ENCODE measurements around the gene S100A1.

S100A1 gene

DNA sequence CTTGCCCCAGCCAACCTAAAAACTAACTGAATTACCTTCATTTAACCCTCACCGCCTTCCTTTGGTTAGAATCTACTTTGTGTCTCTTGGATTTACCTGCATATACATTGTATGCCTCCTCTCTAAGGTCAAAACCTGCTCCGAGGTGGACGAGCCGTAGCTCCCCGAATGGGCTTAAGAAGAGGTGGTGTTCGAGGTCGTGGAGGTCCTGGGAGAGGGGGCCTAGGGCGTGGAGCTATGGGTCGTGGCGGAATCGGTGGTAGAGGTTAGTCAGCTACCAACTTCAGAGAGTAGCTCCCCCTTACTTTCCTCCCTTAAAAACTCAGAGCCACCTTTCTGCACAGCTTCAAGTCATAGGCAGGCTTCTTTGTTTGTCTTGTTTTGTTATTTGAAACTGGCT, 14.9 kb downstream of the S100A1 start:
- TF ChIP-seq EZH2phosphoT487 (IDR thresholded peaks at IDR 0.05; ENCODE audit: borderline replicate concordance) = no peak
- TF ChIP-seq, protein P1, sequence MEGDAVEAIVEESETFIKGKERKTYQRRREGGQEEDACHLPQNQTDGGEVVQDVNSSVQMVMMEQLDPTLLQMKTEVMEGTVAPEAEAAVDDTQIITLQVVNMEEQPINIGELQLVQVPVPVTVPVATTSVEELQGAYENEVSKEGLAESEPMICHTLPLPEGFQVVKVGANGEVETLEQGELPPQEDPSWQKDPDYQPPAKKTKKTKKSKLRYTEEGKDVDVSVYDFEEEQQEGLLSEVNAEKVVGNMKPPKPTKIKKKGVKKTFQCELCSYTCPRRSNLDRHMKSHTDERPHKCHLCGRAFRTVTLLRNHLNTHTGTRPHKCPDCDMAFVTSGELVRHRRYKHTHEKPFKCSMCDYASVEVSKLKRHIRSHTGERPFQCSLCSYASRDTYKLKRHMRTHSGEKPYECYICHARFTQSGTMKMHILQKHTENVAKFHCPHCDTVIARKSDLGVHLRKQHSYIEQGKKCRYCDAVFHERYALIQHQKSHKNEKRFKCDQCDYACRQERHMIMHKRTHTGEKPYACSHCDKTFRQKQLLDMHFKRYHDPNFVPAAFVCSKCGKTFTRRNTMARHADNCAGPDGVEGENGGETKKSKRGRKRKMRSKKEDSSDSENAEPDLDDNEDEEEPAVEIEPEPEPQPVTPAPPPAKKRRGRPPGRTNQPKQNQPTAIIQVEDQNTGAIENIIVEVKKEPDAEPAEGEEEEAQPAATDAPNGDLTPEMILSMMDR (conservative IDR thresholded peaks at IDR 0.05; ENCODE audit: low read length) = no peak
- Histone ChIP-seq H3F3A (ENCODE audit: low read depth) (no peaks in the 10 kb centered on the region), H3K36me3 (ENCODE audit: insufficient read depth, low read length) (peaks cover 85% of the 10 kb centered on the region), H2AFZ (ENCODE audit: low read length) (no peak overlapping the region), H3K9me2 (replicated peaks; ENCODE audit: low read depth, low read length) (no peaks in the 10 kb centered on the region), H3K9me3 (ENCODE audit: insufficient read depth, low read depth, low read length) (no peaks in the 10 kb centered on the region), H3K4me2 (ENCODE audit: low read depth, low read length, poor library complexity, severe bottlenecking) (peak overlapping the region; percentile 43), H3K79me2 (ENCODE audit: insufficient read depth, low read length) (peaks cover 63% of the 10 kb centered on the region), H4K20me1 (ENCODE audit: insufficient read depth, low read length, poor library complexity, severe bottlenecking) (peaks cover 37% of the 10 kb centered on the region), H3K27me3 (ENCODE audit: insufficient read depth, low read length, poor library complexity, severe bottlenecking) (no peaks in the 10 kb centered on the region), H3K9ac (ENCODE audit: low read depth, low read length, poor library complexity, severe bottlenecking) (peak overlapping the region; percentile 44), H3K4me3 (ENCODE audit: low read length, poor library complexity, severe bottlenecking) (no peak overlapping the region), H3K4me1 (ENCODE audit: insufficient read depth, low read length, poor library complexity, severe bottlenecking) (peaks cover 26% of the 10 kb centered on the region)

DNA sequence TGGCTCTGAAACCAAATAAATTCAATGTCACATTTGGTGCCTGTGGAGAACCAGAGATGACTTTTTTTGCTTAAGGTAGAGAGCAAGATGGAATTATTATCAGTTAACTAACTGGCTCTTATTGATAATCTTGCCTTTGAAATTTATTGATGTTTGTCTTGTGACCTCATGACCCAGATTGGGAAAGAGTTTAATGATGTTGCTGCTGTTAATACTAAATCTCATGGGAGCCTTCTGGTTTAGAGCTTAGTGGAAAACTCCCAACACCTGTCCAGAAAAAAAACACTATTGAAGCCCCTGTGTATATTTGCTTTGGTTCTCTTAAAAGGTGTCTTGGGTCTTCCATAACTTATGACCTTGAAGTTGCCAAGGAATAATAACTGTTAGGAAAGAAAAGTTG, 15.6 kb downstream of the S100A1 start:
- H3K9ac ChIP-seq (ENCODE audit: low read depth, low read length, poor library complexity, severe bottlenecking) = peak overlapping the region; percentile 44
- peaks cover 78% of the 10 kb centered on the region for H3K36me3 ChIP-seq (ENCODE audit: insufficient read depth, low read length)
- H3K9me3 ChIP-seq (ENCODE audit: insufficient read depth, low read depth, low read length) = no peaks in the 10 kb centered on the region
- H4K20me1 ChIP-seq (ENCODE audit: insufficient read depth, low read length, poor library complexity, severe bottlenecking) = peaks cover 31% of the 10 kb centered on the region
- H2AFZ ChIP-seq (ENCODE audit: low read length) = no peak overlapping the region
- no peaks in the 10 kb centered on the region for H3F3A ChIP-seq (ENCODE audit: low read depth)
- H3K9me2 ChIP-seq (replicated peaks; ENCODE audit: low read depth, low read length) = no peaks in the 10 kb centered on the region
- no peak for TF ChIP-seq EZH2phosphoT487 (IDR thresholded peaks at IDR 0.05; ENCODE audit: borderline replicate concordance)
- TF ChIP-seq, protein P1 (conservative IDR thresholded peaks at IDR 0.05; ENCODE audit: low read length) = no peak
- H3K27me3 ChIP-seq (ENCODE audit: insufficient read depth, low read length, poor library complexity, severe bottlenecking) = no peaks in the 10 kb centered on the region
- H3K4me3 ChIP-seq (ENCODE audit: low read length, poor library complexity, severe bottlenecking) = no peak overlapping the region
- H3K4me2 ChIP-seq (ENCODE audit: low read depth, low read length, poor library complexity, severe bottlenecking) = peak overlapping the region; percentile 43
- H3K4me1 ChIP-seq (ENCODE audit: insufficient read depth, low read length, poor library complexity, severe bottlenecking) = peaks cover 26% of the 10 kb centered on the region
- peaks cover 56% of the 10 kb centered on the region for H3K79me2 ChIP-seq (ENCODE audit: insufficient read depth, low read length)

DNA sequence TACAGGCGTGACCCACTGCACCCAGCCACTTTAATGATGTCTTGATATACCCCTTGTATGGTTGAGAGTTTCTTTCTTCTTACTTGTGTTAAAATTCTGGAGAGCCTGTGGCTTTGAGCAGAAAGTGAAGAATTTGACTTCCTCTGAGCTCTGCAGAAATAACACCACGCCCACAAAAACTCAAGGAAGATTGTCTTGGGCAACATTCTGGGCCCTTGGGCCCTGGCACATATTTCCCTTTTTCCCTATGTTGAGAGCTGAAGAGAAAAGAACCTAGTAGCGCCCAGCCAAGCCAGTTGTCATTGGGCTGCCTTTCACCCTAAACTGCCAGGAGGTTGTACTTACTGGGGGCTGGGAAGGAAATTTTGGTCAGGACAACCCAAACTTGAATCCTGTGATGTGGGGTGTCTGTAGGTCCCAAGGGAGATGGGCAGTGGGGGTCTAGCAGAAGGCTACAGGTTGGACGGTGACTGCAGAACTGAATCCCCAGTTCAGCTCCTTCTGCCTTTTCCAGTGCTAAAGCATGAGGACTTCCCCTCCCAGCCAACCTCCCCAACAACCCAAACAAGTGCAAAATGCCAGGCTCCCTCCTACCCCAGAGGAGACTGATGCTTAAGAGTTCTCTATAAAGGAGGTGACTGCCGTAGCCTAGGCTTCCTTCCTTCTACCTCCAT, 18.6 kb downstream of the S100A1 start:
- Histone ChIP-seq H3K9ac (ENCODE audit: low read depth, low read length, poor library complexity, severe bottlenecking) (no peak overlapping the region), H3K4me2 (ENCODE audit: low read depth, low read length, poor library complexity, severe bottlenecking) (no peak overlapping the region), H3K4me1 (ENCODE audit: insufficient read depth, low read length, poor library complexity, severe bottlenecking) (peaks cover 20% of the 10 kb centered on the region), H3K9me2 (replicated peaks; ENCODE audit: low read depth, low read length) (no peaks in the 10 kb centered on the region), H3K27me3 (ENCODE audit: insufficient read depth, low read length, poor library complexity, severe bottlenecking) (no peaks in the 10 kb centered on the region), H3K36me3 (ENCODE audit: insufficient read depth, low read length) (peaks cover 48% of the 10 kb centered on the region), H3K79me2 (ENCODE audit: insufficient read depth, low read length) (peaks cover 26% of the 10 kb centered on the region), H2AFZ (ENCODE audit: low read length) (no peak overlapping the region), H3K9me3 (ENCODE audit: insufficient read depth, low read depth, low read length) (no peaks in the 10 kb centered on the region), H3F3A (ENCODE audit: low read depth) (no peaks in the 10 kb centered on the region), H4K20me1 (ENCODE audit: insufficient read depth, low read length, poor library complexity, severe bottlenecking) (peaks cover 18% of the 10 kb centered on the region), H3K4me3 (ENCODE audit: low read length, poor library complexity, severe bottlenecking) (no peak overlapping the region)
- TF ChIP-seq, protein P1 (conservative IDR thresholded peaks at IDR 0.05; ENCODE audit: low read length) = no peak
- no peak for TF ChIP-seq EZH2phosphoT487 (IDR thresholded peaks at IDR 0.05; ENCODE audit: borderline replicate concordance)

All from Loucy (cell line).